ENCODE data around the gene SGTA.

SGTA gene

DNA sequence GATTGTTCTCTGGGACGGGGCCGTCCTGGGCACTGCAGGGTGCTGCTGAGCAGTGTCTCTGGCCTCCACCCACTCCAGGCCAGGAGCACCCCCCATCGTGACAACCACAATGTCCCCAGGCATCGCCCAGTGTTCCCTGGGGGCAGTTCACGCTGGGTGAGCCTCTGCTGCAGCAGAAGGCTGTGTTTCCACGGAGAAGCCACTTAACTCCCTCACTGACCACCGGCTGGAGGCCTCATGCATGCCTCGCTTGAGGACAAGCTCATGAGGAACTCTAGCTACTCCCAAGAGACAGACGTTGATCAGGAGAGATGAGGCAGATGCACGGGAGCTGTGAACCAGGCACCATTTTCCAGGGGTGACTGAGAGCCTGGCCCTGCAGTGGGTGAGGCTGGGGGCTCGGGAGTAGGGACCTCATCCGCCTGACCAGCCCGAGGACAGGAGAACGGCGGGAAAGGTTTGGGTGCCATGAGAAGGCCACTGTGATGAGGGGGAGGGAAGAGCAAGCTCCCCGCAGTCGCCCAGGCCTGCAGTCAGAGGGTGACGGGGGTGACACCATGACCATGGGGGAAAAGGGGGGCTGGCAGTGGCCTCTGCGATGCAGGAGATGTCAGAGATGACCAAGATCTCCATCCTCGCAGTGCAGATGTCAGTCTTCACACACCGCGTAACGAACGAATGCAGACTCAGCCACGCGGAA lies 48.3 kb downstream of the SGTA start:
- DNase-seq (ENCODE audit: low read depth) = no peak
- H3K4me3 ChIP-seq (ENCODE audit: low read length) = no peak overlapping the region
- TF ChIP-seq, protein P1, sequence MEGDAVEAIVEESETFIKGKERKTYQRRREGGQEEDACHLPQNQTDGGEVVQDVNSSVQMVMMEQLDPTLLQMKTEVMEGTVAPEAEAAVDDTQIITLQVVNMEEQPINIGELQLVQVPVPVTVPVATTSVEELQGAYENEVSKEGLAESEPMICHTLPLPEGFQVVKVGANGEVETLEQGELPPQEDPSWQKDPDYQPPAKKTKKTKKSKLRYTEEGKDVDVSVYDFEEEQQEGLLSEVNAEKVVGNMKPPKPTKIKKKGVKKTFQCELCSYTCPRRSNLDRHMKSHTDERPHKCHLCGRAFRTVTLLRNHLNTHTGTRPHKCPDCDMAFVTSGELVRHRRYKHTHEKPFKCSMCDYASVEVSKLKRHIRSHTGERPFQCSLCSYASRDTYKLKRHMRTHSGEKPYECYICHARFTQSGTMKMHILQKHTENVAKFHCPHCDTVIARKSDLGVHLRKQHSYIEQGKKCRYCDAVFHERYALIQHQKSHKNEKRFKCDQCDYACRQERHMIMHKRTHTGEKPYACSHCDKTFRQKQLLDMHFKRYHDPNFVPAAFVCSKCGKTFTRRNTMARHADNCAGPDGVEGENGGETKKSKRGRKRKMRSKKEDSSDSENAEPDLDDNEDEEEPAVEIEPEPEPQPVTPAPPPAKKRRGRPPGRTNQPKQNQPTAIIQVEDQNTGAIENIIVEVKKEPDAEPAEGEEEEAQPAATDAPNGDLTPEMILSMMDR (conservative IDR thresholded peaks at IDR 0.05; ENCODE audit: low read length) = no peak

DNA sequence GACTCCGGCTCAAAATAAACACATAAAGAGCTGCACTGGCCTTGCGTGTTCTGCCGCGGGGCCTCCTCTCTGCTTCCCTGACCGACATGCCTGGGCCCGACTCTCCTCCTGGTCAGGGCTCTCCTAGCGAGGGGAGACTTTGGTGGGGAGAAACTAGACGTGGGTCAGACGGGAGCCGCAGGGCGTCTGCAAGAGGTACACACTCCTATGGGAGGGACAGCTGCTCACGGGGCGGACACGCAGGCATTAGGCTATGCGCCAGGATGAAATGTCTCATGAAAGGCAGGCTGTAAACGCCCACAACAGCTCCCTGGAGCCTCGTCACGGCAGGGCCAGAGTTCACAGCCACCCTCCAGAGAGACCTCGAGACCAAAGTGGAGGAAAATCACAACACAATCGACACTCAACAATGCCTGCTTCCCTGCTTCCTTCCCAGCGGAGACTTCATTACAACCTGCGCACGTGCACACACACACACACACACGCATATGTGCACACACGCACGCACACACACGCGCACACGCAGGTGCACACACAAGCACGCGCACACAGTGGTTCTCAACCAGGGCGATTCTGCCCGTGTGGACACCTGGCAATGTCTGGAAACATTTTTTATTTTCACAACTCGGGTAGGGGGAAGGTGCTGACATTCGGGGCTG lies 49.0 kb downstream of the SGTA start:
- DNase-seq (ENCODE audit: low read depth) = no peak
- TF ChIP-seq, protein P1 (conservative IDR thresholded peaks at IDR 0.05; ENCODE audit: low read length) = no peak
- H3K4me3 ChIP-seq (ENCODE audit: low read length) = no peak overlapping the region

DNA sequence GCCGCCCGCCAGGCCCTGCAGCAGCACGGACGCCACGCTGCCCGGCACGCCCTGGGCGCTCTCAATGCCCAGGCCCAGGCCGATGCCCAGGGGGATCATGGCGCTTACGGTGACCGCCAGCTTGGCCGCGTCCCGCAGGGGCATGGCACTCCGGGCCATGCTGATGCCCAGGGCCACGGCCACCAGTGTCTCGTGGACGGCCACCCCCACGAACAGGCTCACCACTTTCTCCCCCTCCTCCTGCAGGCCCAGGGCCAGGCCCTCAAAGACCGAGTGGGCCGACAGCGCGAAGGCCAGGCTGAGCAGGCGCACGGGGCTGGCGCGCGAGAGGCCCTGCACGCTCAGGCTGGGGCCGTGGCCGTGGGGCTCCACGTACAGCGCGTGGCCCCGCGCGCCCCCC lies 50.2 kb downstream of the SGTA start:
- DNase-seq (ENCODE audit: low read depth) = no peak
- TF ChIP-seq, protein P1 (conservative IDR thresholded peaks at IDR 0.05; ENCODE audit: low read length) = no peak
- H3K4me3 ChIP-seq (ENCODE audit: low read length) = no peak overlapping the region

DNA sequence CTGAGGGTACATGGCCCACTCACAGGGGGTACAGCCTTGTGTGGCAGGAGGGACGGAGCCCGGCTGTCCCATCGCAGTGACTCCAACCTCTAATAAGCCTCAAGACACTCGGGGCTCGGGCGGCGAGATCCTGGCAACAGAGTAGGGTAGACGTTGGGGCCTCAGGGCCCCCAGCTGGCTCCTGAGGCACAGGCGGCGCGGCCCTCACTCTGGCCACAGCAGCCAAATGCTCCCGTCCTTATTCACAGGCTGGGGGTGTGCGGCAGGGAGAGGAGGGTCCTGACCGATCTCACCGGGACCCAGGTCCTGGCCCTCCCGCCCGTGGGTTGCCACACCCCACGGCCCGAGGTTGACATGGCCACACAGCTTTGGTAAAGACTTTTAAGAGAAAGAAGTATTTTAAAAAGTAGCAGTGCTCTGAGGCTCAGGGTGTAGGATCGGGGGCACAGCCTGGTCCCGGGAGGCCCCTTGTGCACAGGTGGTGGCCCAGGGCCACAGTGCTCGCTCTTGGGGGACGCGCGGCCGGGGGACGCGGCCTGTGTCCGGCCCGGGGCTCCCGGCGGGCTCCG lies 50.8 kb downstream of the SGTA start:
- H3K4me3 ChIP-seq (ENCODE audit: low read length) = no peak overlapping the region
- TF ChIP-seq, protein P1 (conservative IDR thresholded peaks at IDR 0.05; ENCODE audit: low read length) = no peak
- no peak for DNase-seq (ENCODE audit: low read depth)

DNA sequence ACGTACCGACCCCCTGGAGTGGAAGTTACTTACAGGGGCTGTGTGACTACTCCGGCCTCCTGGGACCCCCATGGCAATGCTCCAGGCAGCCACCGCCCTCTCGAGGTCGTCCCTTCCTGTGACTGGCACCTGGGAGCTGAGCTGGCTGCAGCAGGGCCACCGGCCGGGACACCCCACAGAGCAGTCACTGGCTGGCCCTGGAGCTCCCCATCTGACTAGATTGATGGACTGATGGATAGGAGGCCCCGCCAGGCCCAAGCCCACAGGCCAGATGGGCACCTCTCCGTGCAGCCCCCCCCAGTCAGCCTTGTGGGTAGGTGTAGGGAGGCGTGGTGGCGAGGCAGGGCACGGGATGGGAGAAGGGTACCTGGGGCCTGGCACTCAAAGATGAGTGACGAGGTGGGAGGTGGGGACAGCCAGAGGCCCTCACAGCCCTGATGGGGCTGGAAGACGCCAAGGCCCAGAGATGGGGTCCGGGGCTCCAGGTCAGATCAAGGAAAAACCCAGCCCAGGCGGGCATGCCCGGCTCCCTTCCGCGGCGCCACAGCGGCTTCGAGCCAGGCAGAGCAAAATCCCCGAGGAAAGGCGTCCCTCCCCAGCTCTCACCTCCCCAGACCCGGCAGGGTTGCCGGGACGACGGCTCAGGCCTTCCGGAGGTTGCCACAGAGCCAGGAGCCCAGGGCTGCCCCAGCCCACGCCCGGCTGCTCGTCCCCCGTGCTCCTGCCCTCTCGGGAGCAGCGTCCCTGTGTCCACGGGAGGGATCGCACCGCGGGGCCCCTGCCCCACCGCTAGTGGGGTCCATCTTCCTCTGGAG lies 51.7 kb downstream of the SGTA start:
- no peak for DNase-seq (ENCODE audit: low read depth)
- TF ChIP-seq, protein P1 (conservative IDR thresholded peaks at IDR 0.05; ENCODE audit: low read length) = no peak
- no peak overlapping the region for H3K4me3 ChIP-seq (ENCODE audit: low read length)

DNA sequence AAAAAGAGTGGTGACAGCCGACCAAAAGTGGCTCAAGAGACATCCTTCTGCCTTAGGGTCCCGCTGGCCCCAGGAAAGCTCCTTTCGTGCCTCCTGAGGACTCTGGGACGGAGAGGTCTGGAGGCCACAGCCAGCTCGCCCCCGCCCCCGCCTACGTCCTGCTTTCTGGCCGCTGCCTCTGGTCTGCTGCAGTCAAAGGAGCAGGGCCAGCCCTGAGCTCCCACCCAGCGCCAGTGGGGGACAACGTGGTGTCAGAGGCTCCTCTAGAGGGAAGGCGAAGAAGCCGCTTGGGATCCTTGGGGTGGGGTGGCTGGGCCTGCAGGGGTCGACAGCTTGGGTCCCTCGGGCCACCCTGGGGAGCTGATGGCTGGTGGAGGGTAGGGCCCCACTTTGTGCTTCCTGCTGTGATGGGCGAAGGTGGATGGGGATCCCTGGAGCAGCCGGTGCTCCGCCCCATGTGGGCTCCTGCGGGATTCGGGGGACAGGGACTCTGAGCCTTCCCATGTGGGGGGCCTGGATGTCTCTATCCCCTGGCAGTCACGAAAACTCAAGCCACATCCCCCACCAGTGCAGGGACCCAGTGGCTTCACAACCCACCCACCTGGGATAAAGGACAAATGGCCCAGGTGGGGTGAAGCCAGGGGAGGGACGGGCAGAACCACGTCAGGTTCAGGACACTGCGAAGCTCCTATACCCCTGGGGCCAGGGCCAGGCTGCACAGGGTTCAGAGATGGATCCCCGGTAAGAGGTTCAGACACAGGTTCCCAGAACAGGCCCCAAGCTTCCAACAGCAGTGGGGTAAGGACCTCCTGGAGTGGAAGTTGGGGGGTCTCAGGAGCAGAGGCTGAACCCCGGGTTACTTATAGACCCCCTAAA lies 52.9 kb downstream of the SGTA start:
- TF ChIP-seq, protein P1 (conservative IDR thresholded peaks at IDR 0.05; ENCODE audit: low read length) = no peak
- H3K4me3 ChIP-seq (ENCODE audit: low read length) = no peak overlapping the region
- DNase-seq (ENCODE audit: low read depth) = no peak
